HEK293 (cell line): ENCODE measurements around the gene RABL3.

Experiments
- CTCF ChIA-PET: fragments of 350-600 bp; formaldehyde crosslinking; extraction: SDS; loops from one replicate; lab custom pipeline; 2021; ENCODE audit warnings: antibody characterized with exemption; lab: Yijun Ruan, JAX
- POLR2A ChIA-PET: fragments of 300-600 bp; formaldehyde crosslinking; extraction: SDS; loops from one replicate; lab custom pipeline; 2020; ENCODE audit warnings: antibody characterized with exemption, inconsistent platforms; lab: Yijun Ruan, JAX
- H3K27ac ChIP-seq: fragments of 200-500 bp; sonication (Bioruptor generic); 2 replicates; pipeline ENCODE4 v1.5.1; 2014; ENCODE audit warnings: low read depth, low read length, control low read depth, inconsistent platforms; ENCODE audit errors: extremely low read depth
- H3K36me3 ChIP-seq, 2 experiments: fragments of 200-500 bp in 1 of 2; sonication (Bioruptor generic) in 1 of 2; 1 replicate in 1 of 2; 2 replicates in 1 of 2; pipeline ENCODE4 v1.5.1; 2014 to 2017; ENCODE audit warnings: inconsistent platforms in 2 of 2, low read length in 2 of 2; ENCODE audit not compliant: control insufficient read depth in 2 of 2, insufficient read depth in 1 of 2
- H3K4me1 ChIP-seq: fragments of 200-500 bp; sonication (Bioruptor generic); 2 replicates; pipeline ENCODE4 v1.5.1; 2014; ENCODE audit warnings: mild to moderate bottlenecking, low read length, inconsistent platforms; ENCODE audit not compliant: control insufficient read depth, insufficient read depth
- H3K4me3 ChIP-seq: 2 replicates; pipeline ENCODE4 v1.5.1; 2011; ENCODE audit warnings: low read depth, mild to moderate bottlenecking, control low read depth, low read length, moderate library complexity
- H3K9me3 ChIP-seq: fragments of 200-500 bp; sonication (Bioruptor generic); 2 replicates; pipeline ENCODE4 v1.5.1; 2014; ENCODE audit warnings: low read depth, low read length, inconsistent platforms; ENCODE audit not compliant: control insufficient read depth, insufficient read depth
- BCL11A ChIP-seq: fragments of 450-650 bp; formaldehyde crosslinking; IDR thresholded peaks from 2 replicates; pipeline ENCODE4 v1.5.1; 2016; ENCODE audit warnings: low read depth, missing biosample characterization, missing genetic modification characterization
- ELK4 ChIP-seq: IDR thresholded peaks from 2 replicates; pipeline ENCODE4 v1.6.1; 2011; ENCODE audit warnings: mild to moderate bottlenecking, low read depth, low read length, borderline replicate concordance
- GLI4 ChIP-seq: fragments of 450-650 bp; formaldehyde crosslinking; IDR thresholded peaks from 2 replicates; pipeline ENCODE4 v1.5.1; 2016; ENCODE audit warnings: missing biosample characterization, missing genetic modification characterization
- GLIS1 ChIP-seq: fragments of 450-650 bp; formaldehyde crosslinking; IDR thresholded peaks from 2 replicates; pipeline ENCODE4 v1.5.1; 2016; ENCODE audit warnings: missing biosample characterization, missing genetic modification characterization
- MEIS1 ChIP-seq: sonication (generic); formaldehyde crosslinking; IDR thresholded peaks from 2 replicates; pipeline ENCODE4 v1.8.1; 2022; ENCODE audit warnings: missing genetic modification reagents, mild to moderate bottlenecking, borderline replicate concordance
- MYNN ChIP-seq: fragments of 450-650 bp; formaldehyde crosslinking; IDR thresholded peaks from 2 replicates; pipeline ENCODE4 v1.5.1; 2016; ENCODE audit warnings: missing biosample characterization, missing genetic modification characterization, borderline replicate concordance
- REST ChIP-seq: fragments of 450-650 bp; formaldehyde crosslinking; IDR thresholded peaks from 2 replicates; pipeline ENCODE4 v1.5.1; 2016; ENCODE audit warnings: missing biosample characterization, missing genetic modification characterization
- SP7 ChIP-seq: fragments of 450-650 bp; formaldehyde crosslinking; IDR thresholded peaks from 2 replicates; pipeline ENCODE4 v1.5.1; 2016; ENCODE audit warnings: missing biosample characterization, missing genetic modification characterization
- ZBTB10 ChIP-seq: fragments of 450-650 bp; formaldehyde crosslinking; IDR thresholded peaks from 2 replicates; pipeline ENCODE4 v1.5.1; 2016; ENCODE audit warnings: missing biosample characterization, missing genetic modification characterization
- ZNF155 ChIP-seq: fragments of 450-650 bp; formaldehyde crosslinking; IDR thresholded peaks from 2 replicates; pipeline ENCODE4 v1.5.1; 2016; ENCODE audit warnings: missing biosample characterization, missing genetic modification characterization
- ZNF169 ChIP-seq: fragments of 450-650 bp; formaldehyde crosslinking; IDR thresholded peaks from 2 replicates; pipeline ENCODE4 v1.5.1; 2016; ENCODE audit warnings: missing biosample characterization, missing genetic modification characterization
- ZNF211 ChIP-seq: fragments of 450-650 bp; formaldehyde crosslinking; IDR thresholded peaks from 2 replicates; pipeline ENCODE4 v1.5.1; 2016; ENCODE audit warnings: low read depth, missing biosample characterization, missing genetic modification characterization
- ZNF223 ChIP-seq: fragments of 450-650 bp; formaldehyde crosslinking; IDR thresholded peaks from 2 replicates; pipeline ENCODE4 v1.5.1; 2016; ENCODE audit warnings: missing biosample characterization, missing genetic modification characterization
- ZNF26 ChIP-seq: fragments of 450-650 bp; formaldehyde crosslinking; IDR thresholded peaks from 2 replicates; pipeline ENCODE4 v1.5.1; 2016; ENCODE audit warnings: missing biosample characterization, missing genetic modification characterization
- ZNF544 ChIP-seq: fragments of 450-650 bp; formaldehyde crosslinking; IDR thresholded peaks from 2 replicates; pipeline ENCODE4 v1.5.0; 2017; ENCODE audit warnings: missing biosample characterization, missing genetic modification characterization
- ZNF645 ChIP-seq: fragments of 450-650 bp; formaldehyde crosslinking; IDR thresholded peaks from 2 replicates; pipeline ENCODE4; 2016; ENCODE audit warnings: missing biosample characterization, missing genetic modification characterization
- ZNF670 ChIP-seq: fragments of 450-650 bp; formaldehyde crosslinking; IDR thresholded peaks from 2 replicates; pipeline ENCODE4 v1.5.1; 2016; ENCODE audit warnings: missing biosample characterization, missing genetic modification characterization, low read depth
- ZNF701 ChIP-seq: fragments of 450-650 bp; formaldehyde crosslinking; IDR thresholded peaks from 2 replicates; pipeline ENCODE4 v1.5.1; 2016; ENCODE audit warnings: missing biosample characterization, missing genetic modification characterization
- ZSCAN4 ChIP-seq: fragments of 450-650 bp; formaldehyde crosslinking; IDR thresholded peaks from 2 replicates; pipeline ENCODE4 v1.5.1; 2017; ENCODE audit warnings: missing biosample characterization, missing genetic modification characterization

The RABL3 gene

GRCh38 chr3:120636795-120637401 lies 105.4 kb downstream of the RABL3 start:
- no peaks in the 10 kb centered on the region for H3K4me1 ChIP-seq
- ChIA-PET POLR2A (no interaction called here), CTCF (no interaction called here)
- TF ChIP-seq ZNF223 (no peak), ZNF155 (tag by site-specific recombination) (no peak), MYNN (tag by site-specific recombination) (no peak), MEIS1 (CRISPR knock-in tag) (no peak), ZNF544 (tag by site-specific recombination) (no peak), ZBTB10 (no peak), ZNF211 (no peak), ZNF701 (tag by site-specific recombination) (no peak), ZNF670 (tag by site-specific recombination) (no peak), GLIS1 (tag by site-specific recombination) (no peak), ZSCAN4 (tag by site-specific recombination) (no peak), ZNF645 (tag by site-specific recombination) (no peak), REST (tag by site-specific recombination) (no peak), ZNF169 (no peak), BCL11A (tag by site-specific recombination) (no peak), ZNF26 (tag by site-specific recombination) (no peak), ELK4 (no peak), GLI4 (tag by site-specific recombination) (no peak), SP7 (tag by site-specific recombination) (no peak)
- no peaks in the 10 kb centered on the region for H3K9me3 ChIP-seq
- H3K36me3 ChIP-seq: no peaks in the 10 kb centered on the region
- H3K4me3 ChIP-seq: no peak overlapping the region
- H3K27ac ChIP-seq: no peak overlapping the region
